Hematopoietic multipotent progenitor cell treated with erythropoietin and hydrocortisone succinate and interleukin-3 and kit ligand, for 6 days (in vitro differentiated cells): ENCODE measurements around the gene CPD.

Experiments
- DNase-seq: peaks from one replicate; pipeline ENCODE4 v3.0.0-alpha.2; 2015

CPD gene

DNA sequence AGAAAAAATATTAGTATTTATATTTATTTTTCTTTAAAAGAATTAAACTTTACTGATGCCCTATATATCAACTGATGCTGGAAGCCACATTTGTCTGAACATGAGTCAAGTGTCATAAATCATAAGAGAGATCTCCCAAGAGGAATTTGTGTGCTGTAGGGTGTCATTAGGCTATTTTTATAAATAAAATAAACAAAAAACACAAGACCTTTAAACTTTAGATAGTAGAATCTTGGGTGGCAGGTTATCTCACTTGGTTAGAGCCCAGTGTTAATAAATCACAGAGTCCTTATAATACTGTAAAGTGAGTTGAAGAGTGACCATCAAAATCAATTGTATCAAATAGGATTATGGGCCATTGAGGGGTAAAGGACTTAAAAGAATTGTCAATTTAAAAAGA lies 21.3 kb upstream of the CPD start:
- no peak for DNase-seq

GRCh38 chr17:30358055-30358760 lies 20.5 kb upstream of the CPD start:
- no peak for DNase-seq

DNA sequence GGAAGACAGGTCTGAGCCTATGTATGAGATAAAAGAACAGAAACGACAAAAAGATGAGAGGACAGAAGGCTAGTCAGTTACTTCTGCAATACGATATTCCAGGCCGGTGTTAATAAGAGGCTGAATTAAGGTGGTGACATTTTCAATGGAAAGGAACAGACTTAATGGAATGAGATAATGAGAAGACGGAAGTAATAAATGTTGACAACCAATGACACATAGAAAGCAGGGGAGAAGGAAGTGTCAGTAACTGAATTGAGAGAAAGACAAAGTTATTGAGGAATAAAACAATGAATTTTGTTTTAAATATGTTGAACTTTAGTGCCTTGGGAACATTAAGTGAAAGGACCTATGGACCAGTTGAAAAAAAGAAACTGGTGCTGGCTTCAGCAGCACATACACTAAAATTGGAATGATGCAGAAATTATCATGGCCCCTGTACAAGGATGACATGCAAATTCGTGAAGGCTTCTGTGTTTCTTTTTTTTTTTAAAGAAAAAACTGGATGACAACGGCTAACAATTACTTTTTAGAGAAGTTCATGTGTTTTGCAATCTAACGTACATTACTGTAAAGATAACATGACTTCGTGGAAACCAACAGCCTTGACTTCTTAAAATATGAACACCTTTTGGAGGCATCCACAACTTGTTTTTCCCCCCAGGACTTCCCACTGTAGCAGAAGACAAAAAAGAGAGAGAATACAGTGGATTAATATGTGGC lies 18.5 kb upstream of the CPD start:
- peak; percentile 70 for DNase-seq

- DNase-seq = no peak
Measured at GRCh38 chr17:30361766-30362279, 16.9 kb upstream of the CPD start.

DNA sequence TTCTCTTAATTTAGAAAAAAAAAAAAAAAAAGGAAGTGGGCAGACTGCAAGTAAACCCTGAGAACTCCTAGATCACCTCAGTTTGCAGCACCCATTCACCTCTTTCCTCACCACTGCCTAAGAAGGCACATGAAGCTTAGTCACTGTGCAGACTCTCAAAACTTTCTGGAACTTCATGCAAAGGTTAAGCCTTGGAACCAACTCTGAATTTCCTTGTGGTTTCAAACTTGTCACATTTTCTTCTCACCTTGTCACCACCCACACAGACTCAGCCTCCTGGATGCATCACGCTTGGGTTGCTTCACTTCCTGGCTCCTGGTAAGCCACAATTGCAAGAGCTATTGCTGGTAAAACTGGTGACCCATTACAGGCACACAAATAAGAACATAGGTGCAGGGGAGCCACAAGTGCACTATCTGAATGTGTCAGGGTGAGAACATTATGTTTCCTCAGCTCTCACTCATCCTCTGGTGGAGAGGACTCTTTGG lies 15.0 kb upstream of the CPD start:
- peak; percentile 60 for DNase-seq

GRCh38 chr17:30366536-30366935 lies 12.2 kb upstream of the CPD start:
- no peak for DNase-seq

DNA sequence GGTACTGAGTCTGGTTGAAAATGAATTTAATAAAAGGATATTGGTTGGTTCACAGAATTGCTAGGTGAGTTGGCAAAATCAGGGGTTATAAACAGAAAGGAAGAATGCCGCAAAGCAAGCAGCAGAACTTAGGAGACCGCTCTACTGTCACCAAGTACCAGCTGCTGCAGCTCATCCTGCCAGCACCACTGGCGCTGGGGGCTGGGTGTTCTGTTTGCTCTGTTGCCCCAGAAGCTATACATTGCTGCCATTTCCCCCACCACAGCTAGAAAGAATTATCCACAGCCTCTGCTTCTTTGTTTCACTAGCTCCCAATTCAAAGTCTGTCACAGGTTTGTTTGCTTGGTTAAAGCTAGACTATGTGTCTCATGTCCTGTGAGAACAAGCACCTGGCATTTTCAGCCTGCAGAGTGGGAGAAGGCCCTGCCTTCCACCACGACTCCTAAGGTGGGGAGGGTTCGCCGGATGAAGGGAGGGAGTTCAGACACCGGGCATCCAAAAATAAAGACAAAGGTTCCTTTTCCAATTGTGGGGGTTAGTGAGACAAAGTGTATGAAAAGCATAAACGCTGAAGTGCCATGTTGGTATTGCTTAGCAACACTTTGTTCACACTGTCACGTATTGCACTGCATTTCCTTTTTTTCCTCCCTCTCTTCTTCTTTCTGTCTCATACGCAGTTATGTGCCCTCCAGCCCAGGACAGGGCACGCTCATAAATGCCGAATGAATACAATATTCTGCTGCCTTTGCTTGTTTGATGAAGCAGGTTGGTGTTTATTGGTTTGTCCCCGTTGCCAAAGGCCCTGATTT lies 9.6 kb upstream of the CPD start:
- no peak for DNase-seq

DNA sequence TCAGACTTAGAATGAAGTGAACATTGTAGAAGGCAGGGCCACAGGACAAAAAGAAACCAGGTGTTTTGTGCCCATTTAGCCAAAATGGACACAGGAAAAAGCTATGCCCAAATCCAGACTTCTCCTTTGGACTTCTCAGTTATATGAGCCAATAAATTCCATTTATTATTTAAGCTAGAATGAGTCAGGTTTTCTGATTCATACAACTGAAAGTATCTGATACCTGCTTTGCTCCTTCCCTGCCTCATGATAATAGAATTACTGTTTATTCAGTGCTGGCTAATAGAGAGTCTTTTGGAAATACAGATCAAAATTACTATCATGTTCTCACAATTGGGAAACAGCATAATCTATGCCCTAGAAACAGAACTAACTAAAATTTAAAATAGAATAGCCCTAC lies 8.7 kb upstream of the CPD start:
- DNase-seq = no peak

DNA sequence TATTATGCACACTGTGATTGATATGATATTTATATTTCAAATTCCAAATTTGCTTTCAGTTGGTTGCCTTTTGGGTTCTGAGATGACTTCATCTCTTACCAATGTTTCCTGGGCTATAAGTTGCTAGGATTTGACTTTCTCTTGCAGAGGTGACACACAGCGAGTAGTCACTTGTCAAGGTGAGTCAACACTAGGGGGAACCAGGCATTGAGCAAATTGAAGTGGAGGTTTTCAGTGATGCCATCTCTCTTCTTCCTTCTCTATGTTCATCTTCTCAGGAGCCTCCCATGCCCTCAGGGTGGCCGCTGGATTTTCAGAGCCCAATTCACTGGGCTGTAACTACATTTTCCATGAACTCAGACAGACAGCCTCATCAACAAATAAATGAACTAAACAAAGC lies 6.0 kb upstream of the CPD start:
- DNase-seq = no peak

DNA sequence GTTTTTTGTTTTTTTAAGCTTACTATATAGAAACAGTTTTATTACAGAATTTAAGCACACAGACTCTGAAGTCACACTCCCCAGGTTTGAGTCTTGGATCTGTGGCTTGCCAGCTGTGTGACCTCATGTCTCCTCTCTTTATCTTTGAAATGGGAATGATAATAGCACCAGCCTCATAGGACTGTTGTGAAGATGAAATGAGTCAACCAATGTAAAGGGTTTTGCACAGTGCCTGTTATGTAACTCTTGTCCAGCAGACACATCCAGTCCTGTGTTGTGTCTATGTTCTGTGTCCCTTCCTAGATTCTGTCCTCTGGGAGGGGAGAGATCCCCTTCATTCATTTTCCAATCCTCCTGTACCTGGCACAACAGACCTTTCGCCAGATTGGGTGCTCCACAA lies 3.1 kb upstream of the CPD start:
- DNase-seq = no peak

DNA sequence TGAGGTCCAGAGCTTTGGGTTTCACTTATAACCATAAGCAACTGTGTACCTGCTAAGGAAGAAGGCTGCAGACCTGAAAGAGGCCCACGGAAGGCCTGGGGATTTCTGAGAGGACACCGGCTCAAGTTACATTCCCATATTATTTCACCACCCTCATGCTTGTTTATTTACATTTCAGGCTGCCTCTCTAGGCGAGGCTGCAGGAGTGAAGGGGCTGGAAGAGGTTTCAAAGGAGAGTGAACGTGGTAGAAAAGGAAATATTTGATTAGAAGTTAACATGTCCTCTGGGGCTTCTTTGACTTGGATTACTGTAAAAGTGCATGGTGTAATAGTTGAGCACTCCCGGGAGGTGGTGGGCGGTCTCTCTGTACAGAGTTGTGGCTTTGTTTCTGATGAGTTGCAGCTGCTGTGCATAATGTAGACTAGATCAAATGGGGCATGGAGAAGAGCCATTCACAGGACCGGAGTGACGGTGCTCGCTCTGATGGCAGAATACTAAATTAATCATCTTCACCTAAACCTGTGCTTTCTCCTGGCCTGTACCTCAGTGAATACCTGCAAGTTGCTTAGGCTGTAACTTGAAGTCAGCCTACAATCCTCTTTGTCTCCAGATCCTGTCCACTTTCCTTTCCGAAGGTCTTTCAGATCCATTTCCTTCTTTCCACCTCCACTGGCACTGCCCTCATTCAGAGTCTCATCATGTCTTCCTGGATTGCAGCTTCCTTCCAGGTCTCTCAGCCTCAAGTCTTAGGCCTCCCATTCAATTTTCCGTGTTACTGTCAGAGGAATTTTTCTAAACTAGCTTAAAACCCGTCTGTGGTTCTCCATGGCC lies 1.9 kb upstream of the CPD start:
- DNase-seq = no peak

GRCh38 chr17:30377574-30378240 lies 1.0 kb upstream of the CPD start:
- no peak for DNase-seq

GRCh38 chr17:30378241-30378824 lies 394 bp upstream of the CPD start:
- no peak for DNase-seq

DNA sequence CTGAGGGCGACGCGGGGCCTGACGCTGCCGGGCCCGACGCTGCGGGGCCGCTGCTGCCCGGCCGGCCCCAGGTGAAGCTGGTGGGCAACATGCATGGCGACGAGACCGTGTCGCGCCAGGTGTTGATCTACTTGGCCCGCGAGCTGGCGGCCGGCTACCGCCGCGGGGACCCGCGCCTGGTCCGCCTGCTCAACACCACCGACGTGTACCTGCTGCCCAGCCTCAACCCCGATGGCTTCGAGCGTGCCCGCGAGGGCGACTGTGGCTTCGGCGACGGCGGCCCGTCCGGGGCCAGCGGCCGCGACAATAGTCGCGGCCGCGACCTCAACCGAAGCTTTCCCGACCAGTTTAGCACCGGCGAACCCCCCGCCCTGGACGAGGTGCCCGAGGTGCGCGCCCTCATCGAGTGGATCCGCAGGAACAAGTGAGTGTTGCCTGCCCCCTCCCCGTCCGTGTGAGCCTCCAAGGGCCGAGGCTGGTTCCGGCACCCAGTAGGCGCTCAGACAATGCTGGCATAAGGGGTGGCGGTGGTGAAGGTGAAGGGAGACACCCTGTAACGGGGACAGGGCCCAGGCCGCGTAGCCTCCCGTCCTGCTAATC lies 676 bp downstream of the CPD start:
- DNase-seq = peak; percentile 22

DNA sequence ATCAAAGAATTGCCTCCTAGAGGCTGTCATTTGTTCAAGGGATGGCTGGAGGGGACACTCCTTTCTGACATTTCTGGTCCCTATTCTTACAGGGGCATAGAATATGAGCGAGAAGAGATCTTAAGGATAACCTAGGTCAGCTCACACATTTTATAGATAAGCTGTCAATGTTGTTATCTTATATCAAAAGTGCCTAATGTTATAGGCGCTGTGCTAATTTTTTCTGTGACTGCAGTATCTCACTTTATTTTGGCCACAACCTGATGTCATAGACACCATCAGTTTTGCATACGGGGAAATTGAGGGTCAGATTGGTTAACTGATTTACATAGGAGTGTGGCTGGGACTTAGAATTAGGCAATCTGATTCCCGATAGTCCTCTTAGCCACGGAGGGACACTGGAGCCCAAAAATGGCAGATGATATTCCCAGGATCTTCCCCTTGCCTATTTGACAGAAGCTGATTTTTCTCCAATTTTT lies 1.2 kb downstream of the CPD start:
- DNase-seq = peak; percentile 41

DNA sequence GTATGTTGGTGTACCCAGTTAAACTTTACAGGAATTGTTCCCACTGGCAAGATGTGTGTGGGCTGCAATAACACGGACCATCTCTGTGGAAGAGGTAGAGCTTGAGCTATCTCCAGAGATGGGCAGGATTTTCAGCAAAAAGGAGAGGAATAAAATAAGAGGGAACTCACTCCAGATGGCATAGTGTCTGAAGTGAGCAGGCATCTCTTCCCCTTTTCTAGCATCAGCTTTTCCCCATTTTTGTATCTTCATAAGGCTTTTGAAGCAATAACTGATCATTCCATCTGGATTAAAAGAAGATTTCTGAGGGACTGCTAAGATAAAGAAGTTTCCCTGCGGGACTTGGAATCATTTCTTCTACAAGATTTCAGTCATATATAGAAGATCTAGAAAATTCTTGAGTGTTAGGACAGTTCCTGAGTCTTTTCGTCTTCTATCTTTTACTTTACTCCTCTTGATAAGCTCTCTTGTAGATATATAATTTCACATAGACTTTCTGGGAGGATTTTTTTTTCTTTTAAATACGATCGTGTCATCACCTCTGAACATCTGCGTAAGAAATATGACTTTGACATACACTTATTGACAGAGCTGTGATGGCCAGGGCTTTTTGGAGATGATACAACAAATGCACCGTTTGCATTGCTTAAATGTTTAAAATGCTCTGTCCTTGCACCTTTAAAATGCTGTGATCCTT lies 2.1 kb downstream of the CPD start:
- DNase-seq = no peak

DNA sequence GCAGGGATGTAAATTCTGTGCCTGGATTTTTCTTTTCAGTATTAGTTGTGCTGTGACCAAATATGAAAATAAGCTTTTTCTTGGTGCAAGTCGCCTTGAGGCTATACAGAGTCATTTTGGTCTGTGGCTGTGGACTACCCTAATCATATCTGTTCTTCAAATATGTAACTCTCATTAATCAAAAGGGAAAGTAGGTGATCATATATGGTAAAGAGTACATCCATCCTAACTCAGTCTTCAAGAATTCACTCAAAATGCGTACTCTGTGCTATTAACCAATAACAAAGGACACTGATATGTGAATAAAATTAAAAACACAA lies 2.6 kb downstream of the CPD start:
- no peak for DNase-seq

GRCh38 chr17:30382345-30382744 lies 3.6 kb downstream of the CPD start:
- no peak for DNase-seq

GRCh38 chr17:30388321-30389179 lies 9.8 kb downstream of the CPD start:
- no peak for DNase-seq
